Medulla oblongata (tissue), 1 donor: ENCODE results near the gene TBL2.
"Not testable (repeated sequence)": the region's sequence is repeated elsewhere in the genome, so short reads cannot be mapped to it uniquely, and the experiment has no call there.

ENCODE experiments used
- DNase-seq: peaks from one replicate; pipeline ENCODE4 v3.0.0-alpha.2; 2015; ENCODE audit errors: extremely low spot score

TBL2 gene

GRCh38 chr7:73606801-73607691 is 28.7 kb upstream of the TBL2 start:
- peak; percentile 45 for DNase-seq

- no peak for DNase-seq
Measured at GRCh38 chr7:73605601-73606220, 27.3 kb upstream of the TBL2 start.

- peak; percentile 61 for DNase-seq
Measured at GRCh38 chr7:73602721-73603651, 24.6 kb upstream of the TBL2 start.

- DNase-seq, result no peak
Measured at GRCh38 chr7:73599916-73600315, 21.5 kb upstream of the TBL2 start.

GRCh38 chr7:73599151-73599882 is 20.9 kb upstream of the TBL2 start:
- DNase-seq, result no peak

- DNase-seq, result no peak
Measured at GRCh38 chr7:73597978-73598782, 19.8 kb upstream of the TBL2 start.

GRCh38 chr7:73596191-73597065 is 18.0 kb upstream of the TBL2 start:
- no peak for DNase-seq

GRCh38 chr7:73595358-73595757 is 17.0 kb upstream of the TBL2 start:
- no peak for DNase-seq

- no peak for DNase-seq
Measured at GRCh38 chr7:73593207-73594045, 15.0 kb upstream of the TBL2 start.

- DNase-seq, result no peak
Measured at GRCh38 chr7:73586911-73587310, 8.5 kb upstream of the TBL2 start.

GRCh38 chr7:73585196-73585595 is 6.8 kb upstream of the TBL2 start:
- no peak for DNase-seq

GRCh38 chr7:73582664-73583202 is 4.4 kb upstream of the TBL2 start:
- no peak for DNase-seq

GRCh38 chr7:73581006-73581405 is 2.6 kb upstream of the TBL2 start:
- not testable (repeated sequence) for DNase-seq

GRCh38 chr7:73577627-73578341 is 595 bp downstream of the TBL2 start:
- DNase-seq, result no peak

- no peak for DNase-seq
Measured at GRCh38 chr7:73573791-73574190, 4.6 kb downstream of the TBL2 start.

- peak; percentile 28 for DNase-seq
Measured at GRCh38 chr7:73573276-73573675, 5.1 kb downstream of the TBL2 start.

GRCh38 chr7:73572767-73573186 is 5.6 kb downstream of the TBL2 start:
- no peak for DNase-seq

GRCh38 chr7:73570977-73571376 is 7.4 kb downstream of the TBL2 start:
- no peak for DNase-seq
